ENCODE results near the gene CDK10.

GRCh38 chr16:89646270-89646669, 40.2 kb upstream of the CDK10 start:
- TF ChIP-seq EZH2 (IDR thresholded peaks at IDR 0.05; ENCODE audit: low read depth) (no peak), CTCF (conservative IDR thresholded peaks at IDR 0.05) (no peak)

Measured in PC-9 (cell line).